Activated CD4-positive, alpha-beta T cell treated with anti-CD3 and anti-CD28 coated beads for 36 hours (primary cell): ENCODE results near the gene C2orf78. TPM values are rescaled to one million over a fixed set of nuclear protein-coding genes. Genes with fewer than 3 reads are reported as not detected.
"Not testable (repeated sequence)": the region's sequence is repeated elsewhere in the genome, so short reads cannot be mapped to it uniquely, and the experiment has no call there.

Experiments used
- ATAC-seq: fragments of 200-7000 bp; cut with Tn5 transposase; one replicate; pipeline ENCODE4 v1.10.0; 2021; ENCODE audit warnings: mild to moderate bottlenecking, moderate library complexity
- CTCF ChIA-PET: fragments of 350-600 bp; sonication (Branson Sonifier 250); formaldehyde crosslinking; loops from one replicate; lab custom pipeline; 2021; ENCODE audit warnings: antibody characterized with exemption; lab: Charles Lee
- POLR2A ChIA-PET: fragments of 350-600 bp; sonication (Branson Sonifier 250); formaldehyde crosslinking; loops from one replicate; lab custom pipeline; 2021; ENCODE audit warnings: antibody characterized with exemption, inconsistent platforms; lab: Charles Lee
- DNase-seq: peaks from one replicate; pipeline ENCODE4 v3.0.0-alpha.2; 2020
- H3K27ac Mint-ChIP-seq: one replicate; pipeline ENCODE4 v1.8.0; 2021; ENCODE audit warnings: mixed read lengths
- H3K27me3 Mint-ChIP-seq: one replicate; pipeline ENCODE4 v1.8.0; 2021; ENCODE audit warnings: mixed read lengths
- H3K36me3 Mint-ChIP-seq: one replicate; pipeline ENCODE4 v1.8.0; 2021; ENCODE audit warnings: low read depth, mixed read lengths
- H3K4me1 Mint-ChIP-seq: one replicate; pipeline ENCODE4 v1.8.0; 2021; ENCODE audit warnings: mixed read lengths
- H3K4me3 Mint-ChIP-seq: one replicate; pipeline ENCODE4 v1.8.0; 2021; ENCODE audit warnings: mild to moderate bottlenecking, moderate library complexity, mixed read lengths
- H3K9me3 Mint-ChIP-seq: one replicate; pipeline ENCODE4 v1.8.0; 2021; ENCODE audit warnings: low read depth, mixed read lengths
- intact Hi-C, 2 experiments: fragments of 100-400 bp; cut with DNase I in 1 of 2; cut with micrococcal nuclease in 1 of 2; formaldehyde crosslinking; loops; one replicate each; pipeline versions ENCODE4 v1.14.2 to v1.15.1; 2022 to 2024; cut with DNase I, micrococcal nuclease
- total RNA-seq, 2 experiments: library from RNA; stranded (reverse); gene quantifications; one replicate each; pipeline ENCODE4 v1.2.3, GENCODE V29; 2021

The C2orf78 gene
- total RNA-seq = not detected

- POLR2A ChIA-PET, intact Hi-C loops, H3K27ac Mint-ChIP-seq, DNase-seq, H3K4me3 Mint-ChIP-seq, ATAC-seq, H3K4me1 Mint-ChIP-seq, CTCF ChIA-PET, H3K36me3 Mint-ChIP-seq, H3K27me3 Mint-ChIP-seq, H3K9me3 Mint-ChIP-seq: not testable (repeated sequence)
Measured at GRCh38 chr2:73783883-73784282, at the start of gene C2orf78. C2orf78 (plus strand) TSS chr2:73784183; CDS start chr2:73784310, 127 bp downstream.

GRCh38 chr2:73736378-73736777 lies 47.6 kb upstream of the C2orf78 start:
- ChIA-PET POLR2A (interaction anchor here (0.6 to 1.3 kb wide), 4 partner anchors 13 to 502 kb away, joined by 3 to 5 read pairs (median 4); partner anchors contain the start of gene CCT7), CTCF (interaction anchor here (0.6 to 1.4 kb wide), 2 partner anchors 11 to 780 kb away, joined by 3 to 6 read pairs; no protein-coding TSS in a partner anchor)
- Mint-ChIP-seq H3K4me1 (peaks cover 14% of the 10 kb centered on the region), H3K27me3 (no peaks in the 10 kb centered on the region), H3K27ac (peak overlapping the region; percentile 87), H3K36me3 (peaks cover 34% of the 10 kb centered on the region), H3K4me3 (peak overlapping the region; percentile 92), H3K9me3 (peaks cover 4% of the 10 kb centered on the region)
- DNase-seq (no peak), ATAC-seq (no peak)
- intact Hi-C loops = loop anchor here (2.0 kb wide), 4 partner anchors 248 to 736 kb away; partner anchors contain the start of genes MRPL53 (in 1 of the 2), PRADC1 (in 1 of the 2) and TET3 (in 1 of the 2)

- peak within 1 kb of the TSS; percentile 94 for H3K27ac Mint-ChIP-seq
- H3K4me1 Mint-ChIP-seq = peaks cover 14% of the 10 kb centered on the region
- peak; percentile 99 for ATAC-seq
- H3K36me3 Mint-ChIP-seq = peaks cover 28% of the 10 kb centered on the region
- H3K9me3 Mint-ChIP-seq = peaks cover 4% of the 10 kb centered on the region
- no peaks in the 10 kb centered on the region for H3K27me3 Mint-ChIP-seq
- ChIA-PET POLR2A (interaction anchor here (0.6 to 1.3 kb wide), 8 partner anchors 12 to 503 kb away, joined by 3 to 5 read pairs (median 4); partner anchors contain the start of genes CCT7 and MOB1A), CTCF (interaction anchor here (0.6 to 1.4 kb wide), 6 partner anchors 10 to 864 kb away, joined by 3 to 6 read pairs (median 3); no protein-coding TSS in a partner anchor)
- DNase-seq = peak; percentile 98
- intact Hi-C loops = loop anchor here (1.0 to 2.0 kb wide), 22 partner anchors 10 to 792 kb away; partner anchors contain the start of genes PRADC1 (in 2 of the 2), STAMBP (in 2 of the 2), ALMS1 (in 1 of the 2) and AUP1 (in 1 of the 2)
- peak within 1 kb of the TSS; percentile 92 for H3K4me3 Mint-ChIP-seq
Measured at GRCh38 chr2:73736855-73737779, 46.9 kb upstream of the C2orf78 start, which contains the start of gene TPRKB. TPRKB (minus strand) TSS chr2:73737345; CDS start chr2:73734569, 2,776 bp downstream.

GRCh38 chr2:73739101-73739500 lies 44.9 kb upstream of the C2orf78 start:
- H3K9me3 Mint-ChIP-seq = peaks cover 4% of the 10 kb centered on the region
- H3K4me3 Mint-ChIP-seq = no peak overlapping the region
- intact Hi-C loops = no loop called here
- ChIA-PET CTCF (no interaction called here), POLR2A (interaction anchor here (0.9 kb wide), 1 partner anchor 408 kb away, joined by 3 read pairs; the partner anchor contains the start of gene BOLA3)
- H3K27me3 Mint-ChIP-seq = no peaks in the 10 kb centered on the region
- H3K27ac Mint-ChIP-seq = no peak overlapping the region
- peaks cover 17% of the 10 kb centered on the region for H3K36me3 Mint-ChIP-seq
- no peak for ATAC-seq
- H3K4me1 Mint-ChIP-seq = peaks cover 14% of the 10 kb centered on the region
- DNase-seq = no peak

- intact Hi-C loops = no loop called here
- Mint-ChIP-seq H3K36me3 (peaks cover 18% of the 10 kb centered on the region), H3K27me3 (no peaks in the 10 kb centered on the region), H3K4me1 (peaks cover 14% of the 10 kb centered on the region), H3K4me3 (no peak overlapping the region), H3K27ac (no peak overlapping the region), H3K9me3 (peaks cover 4% of the 10 kb centered on the region)
- POLR2A ChIA-PET = no interaction called here
- CTCF ChIA-PET = interaction anchor here (0.6 to 0.7 kb wide), 2 partner anchors 91 to 157 kb away, joined by 3 read pairs; no protein-coding TSS in a partner anchor
- DNase-seq (no peak), ATAC-seq (no peak)
Measured at GRCh38 chr2:73740767-73741166, 43.2 kb upstream of the C2orf78 start.

- ATAC-seq = no peak
- Mint-ChIP-seq H3K4me1 (peaks cover 14% of the 10 kb centered on the region), H3K27me3 (no peaks in the 10 kb centered on the region), H3K4me3 (no peak overlapping the region), H3K27ac (no peak overlapping the region), H3K9me3 (no peaks in the 10 kb centered on the region), H3K36me3 (peaks cover 28% of the 10 kb centered on the region)
- ChIA-PET CTCF (interaction anchor here (2.2 kb wide), 1 partner anchor 9 kb away, joined by 6 read pairs; the partner anchor contains the start of gene TPRKB), POLR2A (no interaction called here)
- intact Hi-C loops = no loop called here
- DNase-seq = no peak
Measured at GRCh38 chr2:73746015-73746876, 37.7 kb upstream of the C2orf78 start.

GRCh38 chr2:73746877-73747208 lies 37.1 kb upstream of the C2orf78 start:
- Mint-ChIP-seq H3K27ac (no peak overlapping the region), H3K27me3 (no peaks in the 10 kb centered on the region), H3K4me1 (peaks cover 14% of the 10 kb centered on the region), H3K9me3 (no peaks in the 10 kb centered on the region), H3K36me3 (peaks cover 28% of the 10 kb centered on the region), H3K4me3 (no peak overlapping the region)
- CTCF ChIA-PET = interaction anchor here (0.6 to 2.2 kb wide), 2 partner anchors 10 to 552 kb away, joined by 3 to 6 read pairs; partner anchors contain the start of gene TPRKB
- POLR2A ChIA-PET = no interaction called here
- ATAC-seq (no peak), DNase-seq (no peak)
- intact Hi-C loops = loop anchor here in 1 of 2 experiments (1.0 kb wide), 1 partner anchor 10 kb away; the partner anchor contains the start of gene TPRKB

GRCh38 chr2:73749314-73749713 lies 34.7 kb upstream of the C2orf78 start:
- ChIA-PET POLR2A (interaction anchor here (0.7 kb wide), 1 partner anchor 13 kb away, joined by 5 read pairs; no protein-coding TSS in a partner anchor), CTCF (interaction anchor here (0.6 to 0.7 kb wide), 4 partner anchors 54 to 363 kb away, joined by 3 to 4 read pairs (median 3); no protein-coding TSS in a partner anchor)
- H3K36me3 Mint-ChIP-seq = peaks cover 31% of the 10 kb centered on the region
- intact Hi-C loops = no loop called here
- ATAC-seq = no peak
- no peak overlapping the region for H3K27ac Mint-ChIP-seq
- peaks cover 14% of the 10 kb centered on the region for H3K4me1 Mint-ChIP-seq
- no peak overlapping the region for H3K4me3 Mint-ChIP-seq
- peaks cover under 1% of the 10 kb centered on the region for H3K9me3 Mint-ChIP-seq
- no peak for DNase-seq
- no peaks in the 10 kb centered on the region for H3K27me3 Mint-ChIP-seq

- H3K4me3 Mint-ChIP-seq, H3K4me1 Mint-ChIP-seq, CTCF ChIA-PET, H3K27me3 Mint-ChIP-seq, ATAC-seq, H3K9me3 Mint-ChIP-seq, DNase-seq: not testable (repeated sequence)
- intact Hi-C loops = loop anchor here in 1 of 2 experiments (10.0 kb wide), 1 partner anchor 390 kb away; the partner anchor contains the start of gene BOLA3
- Mint-ChIP-seq H3K27ac (peak overlapping the region; percentile 19), H3K36me3 (peaks cover 29% of the 10 kb centered on the region)
- POLR2A ChIA-PET = interaction anchor here (0.6 kb wide), 1 partner anchor 23 kb away, joined by 3 read pairs; no protein-coding TSS in a partner anchor
Measured at GRCh38 chr2:73754332-73754731, 29.7 kb upstream of the C2orf78 start.

- Mint-ChIP-seq H3K27me3 (no peaks in the 10 kb centered on the region), H3K36me3 (peaks cover 39% of the 10 kb centered on the region), H3K4me1 (no peaks in the 10 kb centered on the region), H3K4me3 (no peak overlapping the region), H3K9me3 (peaks cover 3% of the 10 kb centered on the region), H3K27ac (no peak overlapping the region)
- ATAC-seq (no peak), DNase-seq (no peak)
- POLR2A ChIA-PET = no interaction called here
- intact Hi-C loops = loop anchor here in 1 of 2 experiments (10.0 kb wide), 1 partner anchor 385 kb away; the partner anchor contains the start of gene BOLA3
- CTCF ChIA-PET = no interaction called here
Measured at GRCh38 chr2:73759285-73759764, 24.7 kb upstream of the C2orf78 start.
